Keratinocyte (primary cell): Measurements from ENCODE around the gene LDLRAD4. TPM values are rescaled to one million over a fixed set of nuclear protein-coding genes. Genes with fewer than 3 reads are reported as not detected.

ENCODE experiments used
- DNase-seq: peaks from one replicate; pipeline ENCODE4 v3.0.0-alpha.2; 2011; ENCODE audit warnings: low read depth, missing footprints, low spot score
- FAIRE-seq: peaks from 2 replicates; lab custom pipeline; 2011; peaks lifted over from hg19 to GRCh38; lab: Jason Lieb, UNC
- H2AFZ ChIP-seq: 2 replicates; pipeline ENCODE4 v1.6.0; 2012; ENCODE audit warnings: low read length, control low read depth, inconsistent platforms; ENCODE audit not compliant: control insufficient read depth
- H3K27ac ChIP-seq: 2 replicates; pipeline ENCODE4 v1.5.1; 2011; ENCODE audit warnings: low read length; ENCODE audit not compliant: control insufficient read depth, insufficient read depth
- H3K27me3 ChIP-seq: 3 replicates; pipeline ENCODE4 v1.6.0; 2011; ENCODE audit warnings: low read length; ENCODE audit not compliant: control insufficient read depth, insufficient read depth; ENCODE audit errors: extremely low read depth
- H3K36me3 ChIP-seq, 2 experiments: 2 replicates in 1 of 2; 3 replicates in 1 of 2; pipeline ENCODE4 v1.5.1; 2011; ENCODE audit warnings: low read length in 2 of 2, mild to moderate bottlenecking in 1 of 2; ENCODE audit not compliant: control insufficient read depth in 2 of 2, insufficient read depth in 2 of 2; ENCODE audit errors: extremely low read depth in 1 of 2
- H3K4me1 ChIP-seq: 3 replicates; pipeline ENCODE4 v1.5.1; 2011; ENCODE audit warnings: low read length; ENCODE audit not compliant: control insufficient read depth, insufficient read depth; ENCODE audit errors: extremely low read depth
- H3K4me2 ChIP-seq: 3 replicates; pipeline ENCODE4 v1.6.0; 2011; ENCODE audit warnings: low read depth, low read length; ENCODE audit not compliant: control insufficient read depth, insufficient read depth; ENCODE audit errors: extremely low read depth
- H3K4me3 ChIP-seq, 3 experiments: fragments of 200-600 bp in 1 of 3; sonication (generic) in 1 of 3; 2 replicates in 2 of 3; 3 replicates in 1 of 3; pipeline ENCODE4 v1.5.1; 2011 to 2016; ENCODE audit warnings: low read length in 3 of 3, mild to moderate bottlenecking in 3 of 3, control low read depth in 2 of 3, inconsistent platforms in 1 of 3, low read depth in 1 of 3, mixed read lengths in 1 of 3, mixed run types in 1 of 3, moderate library complexity in 1 of 3; ENCODE audit not compliant: control insufficient read depth in 2 of 3, insufficient read depth in 2 of 3; ENCODE audit errors: extremely low read depth in 1 of 3
- H3K79me2 ChIP-seq: 2 replicates; pipeline ENCODE4 v1.6.0; 2012; ENCODE audit warnings: low read length; ENCODE audit not compliant: control insufficient read depth, insufficient read depth
- H3K9ac ChIP-seq: 3 replicates; pipeline ENCODE4 v1.6.0; 2011; ENCODE audit warnings: low read length; ENCODE audit not compliant: control insufficient read depth, insufficient read depth; ENCODE audit errors: extremely low read depth
- H3K9me1 ChIP-seq: 3 replicates; pipeline ENCODE4 v1.6.0; 2011; ENCODE audit warnings: low read length; ENCODE audit not compliant: control insufficient read depth, insufficient read depth; ENCODE audit errors: extremely low read depth
- H3K9me3 ChIP-seq: 2 replicates; pipeline ENCODE4 v1.5.1; 2012; ENCODE audit warnings: low read depth, low read length; ENCODE audit not compliant: control insufficient read depth
- H4K20me1 ChIP-seq: 3 replicates; pipeline ENCODE4 v1.6.0; 2011; ENCODE audit warnings: low read length; ENCODE audit not compliant: control insufficient read depth, insufficient read depth; ENCODE audit errors: extremely low read depth
- EZH2 ChIP-seq: IDR thresholded peaks from one replicate; pipeline ENCODE4 v1.6.1; 2012; ENCODE audit warnings: inconsistent platforms, mild to moderate bottlenecking, low read length, moderate library complexity
- dilution Hi-C: fragments of 300-500 bp; cut with MboI; formaldehyde crosslinking; loops from one replicate; pipeline ENCODE4 v1.7.0; 2020; ENCODE audit warnings: low sequenced_read_pairs; ENCODE audit not compliant: extremely low pct_ligation_motif_present
- polyA plus RNA-seq, 5 experiments: library from polyadenylated mRNA; depleted of rRNA in 3 of 5; stranded (reverse) in 3 of 5; stranded (forward) in 1 of 5; unstranded in 1 of 5; fragments of >200 nt; gene quantifications; 1 replicate in 1 of 5; 2 replicates in 3 of 5; 3 replicates in 1 of 5; pipeline versions ENCODE4 v1.2.1 to v1.2.3, GENCODE V29; 2011 to 2012; ENCODE audit warnings: missing spikeins in 2 of 5, low read depth in 1 of 5, low replicate concordance in 1 of 5
- TF ChIP-seq, protein P1 (sequence below), 3 experiments: IDR thresholded peaks in 1 of 3; conservative IDR thresholded peaks in 1 of 3; optimal IDR thresholded peaks in 1 of 3; 2 replicates in 2 of 3; 3 replicates in 1 of 3; pipeline versions ENCODE3 to v1.5.1; 2011; ENCODE audit warnings: low read length in 3 of 3, mild to moderate bottlenecking in 3 of 3, moderate library complexity in 2 of 3, control low read depth in 1 of 3, inconsistent platforms in 1 of 3; ENCODE audit not compliant: insufficient read depth in 2 of 3; ENCODE audit errors: extremely low read depth in 1 of 3

LDLRAD4 gene
- polyA plus RNA-seq, 1 donor (not counting 4 experiments of a cell fraction or from before 2014, with no cell fraction given), result not detected

DNA sequence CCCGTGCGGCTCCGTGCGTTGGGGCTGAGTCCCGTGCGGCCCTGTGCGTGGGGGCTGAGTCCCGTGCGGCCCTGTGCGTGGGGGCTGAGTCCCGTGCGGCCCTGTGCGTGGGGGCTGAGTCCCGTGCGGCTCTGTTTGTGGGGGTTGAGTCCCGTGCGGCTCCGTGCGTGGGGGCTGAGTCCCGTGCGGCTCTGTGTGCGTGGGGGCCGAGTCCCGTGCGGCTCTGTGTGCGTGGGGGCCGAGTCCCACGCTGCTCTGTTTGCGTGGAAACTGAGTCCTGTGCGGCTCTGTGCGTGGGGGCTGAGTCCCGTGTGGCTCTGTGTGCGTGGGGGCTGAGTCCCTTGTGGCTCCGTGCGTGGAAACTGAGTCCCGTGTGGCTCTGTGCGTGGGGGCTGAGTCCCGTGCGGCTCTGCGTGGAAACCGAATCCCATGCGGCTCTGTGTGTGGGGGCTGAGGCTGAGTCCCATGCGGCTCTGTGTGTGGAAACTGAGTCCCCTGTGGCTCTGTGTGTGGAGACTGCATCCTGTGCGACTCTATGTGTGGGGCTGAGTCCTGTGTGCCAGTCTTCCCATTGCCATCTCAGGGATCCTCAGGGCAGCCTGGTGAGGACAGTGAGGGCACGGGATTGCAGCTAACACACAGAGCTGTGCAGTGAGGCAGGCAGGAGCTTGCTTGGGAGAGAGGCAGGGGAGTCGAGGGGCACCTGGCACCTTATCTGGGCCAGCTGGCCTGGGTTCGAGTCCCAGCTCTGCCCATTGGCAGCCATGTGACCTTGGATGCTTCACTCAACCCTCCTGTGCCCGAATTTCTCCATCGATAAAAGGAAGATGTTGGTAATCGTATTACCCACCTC lies 44.5 kb downstream of the LDLRAD4 start:
- Histone ChIP-seq H3K4me1 (peaks cover 5% of the 10 kb centered on the region), H3K27ac (no peak overlapping the region), H3K9me1 (no peaks in the 10 kb centered on the region), H2AFZ (no peak overlapping the region), H3K79me2 (no peaks in the 10 kb centered on the region), H3K36me3 (no peaks in the 10 kb centered on the region), H3K4me2 (no peak overlapping the region), H3K9ac (no peak overlapping the region), H3K27me3 (no peaks in the 10 kb centered on the region), H3K4me3 (no peak overlapping the region), H4K20me1 (no peaks in the 10 kb centered on the region), H3K9me3 (peaks cover 6% of the 10 kb centered on the region)
- TF ChIP-seq, protein P1, sequence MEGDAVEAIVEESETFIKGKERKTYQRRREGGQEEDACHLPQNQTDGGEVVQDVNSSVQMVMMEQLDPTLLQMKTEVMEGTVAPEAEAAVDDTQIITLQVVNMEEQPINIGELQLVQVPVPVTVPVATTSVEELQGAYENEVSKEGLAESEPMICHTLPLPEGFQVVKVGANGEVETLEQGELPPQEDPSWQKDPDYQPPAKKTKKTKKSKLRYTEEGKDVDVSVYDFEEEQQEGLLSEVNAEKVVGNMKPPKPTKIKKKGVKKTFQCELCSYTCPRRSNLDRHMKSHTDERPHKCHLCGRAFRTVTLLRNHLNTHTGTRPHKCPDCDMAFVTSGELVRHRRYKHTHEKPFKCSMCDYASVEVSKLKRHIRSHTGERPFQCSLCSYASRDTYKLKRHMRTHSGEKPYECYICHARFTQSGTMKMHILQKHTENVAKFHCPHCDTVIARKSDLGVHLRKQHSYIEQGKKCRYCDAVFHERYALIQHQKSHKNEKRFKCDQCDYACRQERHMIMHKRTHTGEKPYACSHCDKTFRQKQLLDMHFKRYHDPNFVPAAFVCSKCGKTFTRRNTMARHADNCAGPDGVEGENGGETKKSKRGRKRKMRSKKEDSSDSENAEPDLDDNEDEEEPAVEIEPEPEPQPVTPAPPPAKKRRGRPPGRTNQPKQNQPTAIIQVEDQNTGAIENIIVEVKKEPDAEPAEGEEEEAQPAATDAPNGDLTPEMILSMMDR (optimal IDR thresholded peaks at IDR 0.05 in 1 of 3, IDR thresholded peaks at IDR 0.05 in 1 of 3, conservative IDR thresholded peaks at IDR 0.05 in 1 of 3; ENCODE audit: extremely low read depth in 1 of 3, insufficient read depth in 2 of 3, low read length in 3 of 3), result no peak
- no peak for TF ChIP-seq EZH2
- DNase-seq (no peak), FAIRE-seq (no peak)
- dilution Hi-C loops, result no loop called here

DNA sequence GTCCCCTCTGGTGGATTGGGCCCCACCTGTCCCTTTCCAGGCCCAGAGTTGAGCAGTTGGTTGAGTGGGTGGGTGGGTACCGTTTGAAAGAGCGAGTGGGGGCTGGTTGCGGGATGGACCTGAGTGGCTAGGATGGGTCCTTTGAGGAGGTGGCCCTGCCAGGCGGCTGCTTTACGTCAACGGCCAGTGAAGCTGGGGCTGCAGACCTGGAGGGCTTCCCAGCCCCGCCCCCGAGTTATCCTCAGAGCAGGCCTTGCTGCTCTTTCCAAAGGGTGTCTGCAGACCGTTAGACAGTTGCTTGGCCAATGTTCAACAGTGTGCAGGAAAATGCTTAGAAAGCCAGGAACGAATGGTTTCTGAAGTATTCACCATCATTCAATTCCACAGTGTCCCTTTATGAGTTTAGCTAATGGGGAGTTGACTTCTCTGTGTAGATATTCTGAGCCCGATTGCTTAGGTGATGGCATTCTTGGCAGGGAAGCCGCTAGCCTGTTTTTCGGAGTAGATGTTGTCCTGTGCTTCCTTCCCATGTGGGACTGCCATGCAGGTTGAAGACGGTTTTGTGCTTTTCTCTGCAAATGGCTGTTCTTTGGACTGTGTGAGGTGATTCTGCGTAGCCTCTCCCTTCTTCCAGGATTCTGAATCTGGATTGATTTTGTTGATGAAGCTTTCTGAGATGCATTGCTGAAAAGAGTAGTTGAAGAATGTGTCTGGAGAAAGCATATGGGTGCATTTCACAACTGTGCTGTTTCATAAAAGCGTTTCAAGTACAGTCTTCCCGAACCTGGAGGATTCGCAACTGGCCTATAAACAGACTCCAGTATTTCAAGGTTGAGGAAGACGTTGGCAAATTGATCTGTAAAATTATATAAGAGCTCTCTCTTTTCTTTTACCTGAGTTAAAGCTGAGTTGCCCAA lies 45.8 kb downstream of the LDLRAD4 start:
- H3K79me2 ChIP-seq, result no peaks in the 10 kb centered on the region
- H2AFZ ChIP-seq, result no peak overlapping the region
- no peaks in the 10 kb centered on the region for H3K36me3 ChIP-seq
- no peaks in the 10 kb centered on the region for H4K20me1 ChIP-seq
- TF ChIP-seq, protein P1 (optimal IDR thresholded peaks at IDR 0.05 in 1 of 3, IDR thresholded peaks at IDR 0.05 in 1 of 3, conservative IDR thresholded peaks at IDR 0.05 in 1 of 3; ENCODE audit: extremely low read depth in 1 of 3, insufficient read depth in 2 of 3, low read length in 3 of 3), result no peak
- no peak for TF ChIP-seq EZH2
- H3K4me1 ChIP-seq, result peaks cover 5% of the 10 kb centered on the region
- no peak overlapping the region for H3K9ac ChIP-seq
- no peaks in the 10 kb centered on the region for H3K9me1 ChIP-seq
- H3K9me3 ChIP-seq, result peaks cover 6% of the 10 kb centered on the region
- DNase-seq, result no peak
- FAIRE-seq, result no peak
- no peak overlapping the region for H3K27ac ChIP-seq
- H3K4me3 ChIP-seq, result no peak overlapping the region
- dilution Hi-C loops, result no loop called here
- no peak overlapping the region for H3K4me2 ChIP-seq
- no peaks in the 10 kb centered on the region for H3K27me3 ChIP-seq
